Fibroblast of villous mesenchyme (primary cell): ENCODE results near the gene CST11. TPM values are rescaled to one million over a fixed set of nuclear protein-coding genes. Genes with fewer than 3 reads are reported as not detected.
"Not testable (repeated sequence)": the region's sequence is repeated elsewhere in the genome, so short reads cannot be mapped to it uniquely, and the experiment has no call there.

ENCODE experiments used
- DNase-seq: peaks from one replicate; pipeline ENCODE4 v3.0.0-alpha.2; 2010; ENCODE audit warnings: low read depth
- H3K4me3 ChIP-seq: 2 replicates; pipeline ENCODE4 v1.5.1; 2011; ENCODE audit warnings: low read depth, mild to moderate bottlenecking, low read length
- CTCF ChIP-seq: IDR thresholded peaks from 2 replicates; pipeline ENCODE4 v1.5.1; 2012; ENCODE audit warnings: low read depth, mild to moderate bottlenecking, low read length; ENCODE audit not compliant: insufficient read depth
- total RNA-seq: library from RNA; depleted of rRNA; stranded (reverse); fragments of >200 nt; gene quantifications from 2 replicates; pipeline ENCODE4 v1.2.3, GENCODE V29; 2012

The CST11 gene
- total RNA-seq, 1 donor = not detected

- no peak overlapping the region for H3K4me3 ChIP-seq
- no peak for DNase-seq
- no peak for TF ChIP-seq CTCF
Measured at GRCh38 chr20:23488470-23488869, 35.8 kb upstream of the CST11 start.

DNA sequence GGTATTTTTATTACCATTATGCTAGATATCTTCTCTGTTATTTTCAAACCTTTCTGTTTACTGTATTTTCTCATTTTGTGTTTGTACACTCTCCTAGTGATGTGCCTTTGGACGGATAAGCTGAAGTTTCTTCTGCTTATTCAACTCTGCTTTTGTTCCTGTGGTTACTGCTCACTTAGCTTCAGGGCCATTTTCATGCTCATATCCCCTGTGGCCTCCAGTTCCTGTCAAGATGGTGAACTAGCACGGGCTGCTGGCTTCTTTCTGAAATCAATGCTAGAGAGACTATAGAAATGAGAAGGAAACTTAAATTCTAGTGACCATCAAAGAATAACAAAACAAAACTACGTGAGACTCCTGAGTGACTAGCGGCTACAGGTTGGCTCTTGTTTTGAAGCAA lies 31.4 kb upstream of the CST11 start:
- H3K4me3 ChIP-seq = no peak overlapping the region
- TF ChIP-seq CTCF = no peak
- no peak for DNase-seq

- no peak overlapping the region for H3K4me3 ChIP-seq
- TF ChIP-seq CTCF = no peak
- no peak for DNase-seq
Measured at GRCh38 chr20:23482138-23482537, 29.5 kb upstream of the CST11 start.

DNA sequence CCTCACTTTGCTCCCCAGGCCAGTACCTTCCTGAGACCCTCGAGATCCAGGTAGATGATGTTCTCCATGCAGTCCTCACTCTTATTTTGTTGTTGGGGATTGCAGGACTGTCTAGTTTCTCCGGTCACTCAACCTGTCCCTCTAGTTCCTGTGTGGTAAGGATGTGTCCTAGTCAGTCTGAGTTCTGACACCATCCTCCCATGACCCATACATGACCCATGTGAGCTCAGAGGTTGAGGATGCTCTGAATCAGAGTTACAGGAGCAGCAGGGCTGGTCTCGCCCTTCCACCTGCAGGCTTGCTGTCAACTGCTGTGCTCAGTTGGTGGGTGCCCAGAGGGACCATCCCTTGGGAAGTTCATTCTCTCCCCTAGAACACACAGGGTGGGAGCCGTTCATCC lies 26.4 kb upstream of the CST11 start:
- H3K4me3 ChIP-seq = no peak overlapping the region
- DNase-seq = no peak
- no peak for TF ChIP-seq CTCF

DNA sequence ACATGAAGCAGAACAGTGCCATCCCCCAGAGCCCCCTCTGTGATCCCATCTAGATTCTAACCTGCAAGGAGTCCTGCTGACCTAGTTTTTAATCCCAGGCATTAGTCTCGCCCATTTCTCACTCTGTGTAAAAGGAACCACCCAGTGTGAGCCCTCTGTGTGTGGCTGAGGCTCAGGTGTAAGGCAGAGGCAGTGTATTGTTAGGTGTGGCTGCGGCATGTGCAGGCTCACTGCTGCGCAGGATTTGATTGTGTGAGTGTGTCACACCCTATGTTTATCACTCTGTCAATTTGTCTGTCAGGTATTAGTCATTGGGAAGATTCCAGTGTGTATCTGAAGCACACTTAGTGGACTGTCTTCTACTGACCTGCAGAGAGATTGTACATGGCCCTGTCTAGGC lies 24.5 kb upstream of the CST11 start:
- TF ChIP-seq CTCF = no peak
- no peak for DNase-seq
- no peak overlapping the region for H3K4me3 ChIP-seq

- DNase-seq = no peak
- no peak overlapping the region for H3K4me3 ChIP-seq
- no peak for TF ChIP-seq CTCF
Measured at GRCh38 chr20:23476015-23476754, 23.5 kb upstream of the CST11 start.

- no peak overlapping the region for H3K4me3 ChIP-seq
- no peak for DNase-seq
- TF ChIP-seq CTCF = no peak
Measured at GRCh38 chr20:23475395-23475794, 22.7 kb upstream of the CST11 start.

DNA sequence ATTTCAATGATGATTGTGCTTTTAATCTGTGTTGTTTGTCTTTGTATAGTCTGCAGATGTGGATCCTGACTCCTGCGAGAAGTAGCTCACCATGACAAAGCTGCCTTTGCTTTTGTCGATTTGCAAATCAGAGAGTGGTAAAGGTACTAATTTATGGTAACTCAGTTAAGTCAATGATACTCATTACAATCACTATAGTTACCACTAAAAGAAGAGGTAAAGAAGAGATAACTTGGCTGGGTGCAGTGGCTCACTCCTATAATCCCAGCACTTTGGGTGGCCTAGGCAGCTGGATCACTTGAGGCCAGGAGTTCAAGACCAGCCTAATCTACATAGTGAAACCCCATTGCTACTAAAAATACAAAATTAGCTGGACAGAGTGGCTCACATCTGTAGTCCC lies 20.6 kb upstream of the CST11 start:
- H3K4me3 ChIP-seq, DNase-seq: not testable (repeated sequence)

GRCh38 chr20:23472306-23472705 lies 19.6 kb upstream of the CST11 start:
- H3K4me3 ChIP-seq, DNase-seq: not testable (repeated sequence)

- not testable (repeated sequence) for H3K4me3 ChIP-seq, DNase-seq
Measured at GRCh38 chr20:23466961-23467360, 14.3 kb upstream of the CST11 start.
